ENCODE data around the gene GARNL3.

GARNL3 gene

GRCh38 chr9:127426756-127427155 lies 162.2 kb downstream of the GARNL3 start:
- no peak overlapping the region for H3K4me3 ChIP-seq (ENCODE audit: insufficient read depth, low read depth, low read length)
- no peaks in the 10 kb centered on the region for H3K9me3 ChIP-seq (ENCODE audit: control insufficient read depth, low read length)
- H3K36me3 ChIP-seq (ENCODE audit: control insufficient read depth, insufficient read depth, low read length) = peaks cover 14% of the 10 kb centered on the region
- H3K4me1 ChIP-seq (ENCODE audit: control insufficient read depth, insufficient read depth, low read length) = peaks cover 8% of the 10 kb centered on the region
- 89 to 95% methylated on average over 2 of the region's 2 CpGs for WGBS, 2 experiments
- no peak overlapping the region for H3K27ac ChIP-seq (ENCODE audit: insufficient read depth, low read depth, low read length, poor library complexity, severe bottlenecking)
- no peaks in the 10 kb centered on the region for H3K27me3 ChIP-seq (ENCODE audit: control insufficient read depth, insufficient read depth, low read length, poor library complexity, severe bottlenecking)

DNA sequence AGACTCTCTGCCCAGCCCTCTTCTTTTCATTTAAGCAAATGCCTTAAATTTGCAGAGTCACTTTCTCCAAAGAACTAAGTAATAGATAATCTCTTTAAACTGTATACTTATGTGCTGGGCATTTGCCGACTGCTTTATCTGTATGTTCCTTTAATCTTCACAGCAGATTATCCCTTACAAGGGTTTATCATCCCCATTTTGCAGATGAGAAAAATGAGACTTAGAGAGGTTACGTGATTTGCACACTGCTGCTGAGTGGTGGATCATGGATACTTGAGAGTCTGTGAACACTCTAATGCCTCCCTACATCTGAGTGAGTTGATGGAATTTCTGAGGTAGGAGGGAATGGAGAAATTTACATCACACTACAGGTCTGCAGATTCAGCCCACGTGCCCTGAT lies 163.8 kb downstream of the GARNL3 start:
- Histone ChIP-seq H3K4me1 (ENCODE audit: control insufficient read depth, insufficient read depth, low read length) (no peaks in the 10 kb centered on the region), H3K27ac (ENCODE audit: insufficient read depth, low read depth, low read length, poor library complexity, severe bottlenecking) (no peak overlapping the region), H3K4me3 (ENCODE audit: insufficient read depth, low read depth, low read length) (no peak overlapping the region), H3K36me3 (ENCODE audit: control insufficient read depth, insufficient read depth, low read length) (peaks cover 14% of the 10 kb centered on the region), H3K9me3 (ENCODE audit: control insufficient read depth, low read length) (no peaks in the 10 kb centered on the region), H3K27me3 (ENCODE audit: control insufficient read depth, insufficient read depth, low read length, poor library complexity, severe bottlenecking) (no peaks in the 10 kb centered on the region)
- 93 to 97% methylated on average over 3 of the region's 3 CpGs for WGBS, 2 experiments

DNA sequence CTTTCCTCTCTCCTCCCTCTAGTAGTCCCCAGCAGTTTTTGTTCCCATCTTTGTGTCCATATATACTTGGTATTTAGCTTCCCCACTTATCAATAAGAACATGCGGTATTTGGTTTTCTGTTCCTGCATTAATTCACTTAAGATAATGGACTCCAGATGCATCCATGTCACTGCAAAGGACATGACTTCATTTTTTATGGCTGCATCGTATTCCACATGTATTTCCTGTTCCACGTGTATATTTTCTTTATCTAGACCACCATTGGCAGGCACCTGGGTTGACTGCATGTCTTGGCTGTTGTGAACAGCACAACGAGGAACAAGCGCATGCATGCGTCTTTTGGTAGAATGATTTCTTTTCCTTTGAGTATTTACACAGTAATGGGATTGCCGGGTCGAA lies 165.8 kb downstream of the GARNL3 start:
- H3K4me3 ChIP-seq (ENCODE audit: insufficient read depth, low read depth, low read length) = no peak overlapping the region
- H3K9me3 ChIP-seq (ENCODE audit: control insufficient read depth, low read length) = no peaks in the 10 kb centered on the region
- peaks cover 27% of the 10 kb centered on the region for H3K36me3 ChIP-seq (ENCODE audit: control insufficient read depth, insufficient read depth, low read length)
- WGBS, 2 experiments = 97 to 98% methylated on average over 8 of the region's 8 CpGs
- H3K27me3 ChIP-seq (ENCODE audit: control insufficient read depth, insufficient read depth, low read length, poor library complexity, severe bottlenecking) = no peaks in the 10 kb centered on the region
- no peak overlapping the region for H3K27ac ChIP-seq (ENCODE audit: insufficient read depth, low read depth, low read length, poor library complexity, severe bottlenecking)
- no peaks in the 10 kb centered on the region for H3K4me1 ChIP-seq (ENCODE audit: control insufficient read depth, insufficient read depth, low read length)

DNA sequence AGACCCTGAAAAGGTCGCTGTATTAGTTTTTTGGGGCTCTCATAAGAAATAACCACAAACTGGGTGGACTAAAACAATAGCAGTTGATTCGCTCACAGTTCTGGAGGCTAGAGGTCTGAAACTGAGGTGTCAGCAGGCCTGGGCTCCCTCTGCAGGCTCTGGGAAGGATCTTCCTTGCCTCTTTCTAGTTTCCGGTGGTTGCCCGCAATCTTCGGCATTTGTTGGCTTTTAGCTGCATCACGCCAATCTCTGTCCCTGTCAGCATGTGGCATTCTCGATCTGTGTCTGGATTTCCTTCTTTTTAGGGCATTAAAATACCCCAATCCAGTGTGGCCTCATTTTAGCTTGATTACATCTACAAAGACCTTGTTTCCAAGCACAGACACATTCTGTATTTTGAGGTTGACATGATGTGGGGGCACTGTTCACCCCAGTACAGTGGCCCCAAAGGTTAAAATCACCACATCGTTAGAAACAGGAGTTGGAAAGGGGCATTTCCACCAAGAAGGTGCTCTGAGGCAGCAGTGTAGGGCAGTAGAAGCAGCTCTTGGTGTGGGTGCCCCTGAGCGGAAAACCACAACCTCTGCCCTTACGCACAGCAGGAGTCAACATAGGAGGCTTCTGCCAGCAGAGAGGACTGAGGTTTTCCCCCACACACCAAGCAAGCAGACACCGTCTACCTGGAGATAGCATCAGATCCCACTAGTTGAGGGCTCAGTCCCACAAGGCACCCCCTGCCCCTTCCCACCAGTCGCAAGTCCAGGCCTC lies 173.1 kb downstream of the GARNL3 start:
- no peaks in the 10 kb centered on the region for H3K9me3 ChIP-seq (ENCODE audit: control insufficient read depth, low read length)
- H3K27me3 ChIP-seq (ENCODE audit: control insufficient read depth, insufficient read depth, low read length, poor library complexity, severe bottlenecking) = no peaks in the 10 kb centered on the region
- H3K4me3 ChIP-seq (ENCODE audit: insufficient read depth, low read depth, low read length) = no peak overlapping the region
- H3K27ac ChIP-seq (ENCODE audit: insufficient read depth, low read depth, low read length, poor library complexity, severe bottlenecking) = no peak overlapping the region
- peaks cover 40% of the 10 kb centered on the region for H3K36me3 ChIP-seq (ENCODE audit: control insufficient read depth, insufficient read depth, low read length)
- no peaks in the 10 kb centered on the region for H3K4me1 ChIP-seq (ENCODE audit: control insufficient read depth, insufficient read depth, low read length)
- 90 to 92% methylated on average over 12 of the region's 12 CpGs for WGBS, 2 experiments

- H3K27ac ChIP-seq (ENCODE audit: insufficient read depth, low read depth, low read length, poor library complexity, severe bottlenecking) = no peak overlapping the region
- 95% methylated on average over 9 of the region's 9 CpGs for WGBS, 2 experiments
- no peaks in the 10 kb centered on the region for H3K4me1 ChIP-seq (ENCODE audit: control insufficient read depth, insufficient read depth, low read length)
- no peaks in the 10 kb centered on the region for H3K27me3 ChIP-seq (ENCODE audit: control insufficient read depth, insufficient read depth, low read length, poor library complexity, severe bottlenecking)
- H3K9me3 ChIP-seq (ENCODE audit: control insufficient read depth, low read length) = no peaks in the 10 kb centered on the region
- no peak overlapping the region for H3K4me3 ChIP-seq (ENCODE audit: insufficient read depth, low read depth, low read length)
- H3K36me3 ChIP-seq (ENCODE audit: control insufficient read depth, insufficient read depth, low read length) = peaks cover 42% of the 10 kb centered on the region
Measured at GRCh38 chr9:127438394-127438793, 173.8 kb downstream of the GARNL3 start.
